Keratinocyte (primary cell): ENCODE measurements around the gene EPHA1. TPM values are rescaled to one million over a fixed set of nuclear protein-coding genes. Genes with fewer than 3 reads are reported as not detected.

ENCODE experiments used
- DNase-seq: peaks from one replicate; pipeline ENCODE4 v3.0.0-alpha.2; 2011; ENCODE audit warnings: low read depth, missing footprints, low spot score
- FAIRE-seq: peaks from 2 replicates; lab custom pipeline; 2011; peaks lifted over from hg19 to GRCh38; lab: Jason Lieb, UNC
- H2AFZ ChIP-seq: 2 replicates; pipeline ENCODE4 v1.6.0; 2012; ENCODE audit warnings: low read length, control low read depth, inconsistent platforms; ENCODE audit not compliant: control insufficient read depth
- H3K27ac ChIP-seq: 2 replicates; pipeline ENCODE4 v1.5.1; 2011; ENCODE audit warnings: low read length; ENCODE audit not compliant: control insufficient read depth, insufficient read depth
- H3K27me3 ChIP-seq: 3 replicates; pipeline ENCODE4 v1.6.0; 2011; ENCODE audit warnings: low read length; ENCODE audit not compliant: control insufficient read depth, insufficient read depth; ENCODE audit errors: extremely low read depth
- H3K36me3 ChIP-seq, 2 experiments: 2 replicates in 1 of 2; 3 replicates in 1 of 2; pipeline ENCODE4 v1.5.1; 2011; ENCODE audit warnings: low read length in 2 of 2, mild to moderate bottlenecking in 1 of 2; ENCODE audit not compliant: control insufficient read depth in 2 of 2, insufficient read depth in 2 of 2; ENCODE audit errors: extremely low read depth in 1 of 2
- H3K4me1 ChIP-seq: 3 replicates; pipeline ENCODE4 v1.5.1; 2011; ENCODE audit warnings: low read length; ENCODE audit not compliant: control insufficient read depth, insufficient read depth; ENCODE audit errors: extremely low read depth
- H3K4me2 ChIP-seq: 3 replicates; pipeline ENCODE4 v1.6.0; 2011; ENCODE audit warnings: low read depth, low read length; ENCODE audit not compliant: control insufficient read depth, insufficient read depth; ENCODE audit errors: extremely low read depth
- H3K4me3 ChIP-seq, 3 experiments: fragments of 200-600 bp in 1 of 3; sonication (generic) in 1 of 3; 2 replicates in 2 of 3; 3 replicates in 1 of 3; pipeline ENCODE4 v1.5.1; 2011 to 2016; ENCODE audit warnings: low read length in 3 of 3, mild to moderate bottlenecking in 3 of 3, control low read depth in 2 of 3, inconsistent platforms in 1 of 3, low read depth in 1 of 3, mixed read lengths in 1 of 3, mixed run types in 1 of 3, moderate library complexity in 1 of 3; ENCODE audit not compliant: control insufficient read depth in 2 of 3, insufficient read depth in 2 of 3; ENCODE audit errors: extremely low read depth in 1 of 3
- H3K79me2 ChIP-seq: 2 replicates; pipeline ENCODE4 v1.6.0; 2012; ENCODE audit warnings: low read length; ENCODE audit not compliant: control insufficient read depth, insufficient read depth
- H3K9ac ChIP-seq: 3 replicates; pipeline ENCODE4 v1.6.0; 2011; ENCODE audit warnings: low read length; ENCODE audit not compliant: control insufficient read depth, insufficient read depth; ENCODE audit errors: extremely low read depth
- H3K9me1 ChIP-seq: 3 replicates; pipeline ENCODE4 v1.6.0; 2011; ENCODE audit warnings: low read length; ENCODE audit not compliant: control insufficient read depth, insufficient read depth; ENCODE audit errors: extremely low read depth
- H3K9me3 ChIP-seq: 2 replicates; pipeline ENCODE4 v1.5.1; 2012; ENCODE audit warnings: low read depth, low read length; ENCODE audit not compliant: control insufficient read depth
- H4K20me1 ChIP-seq: 3 replicates; pipeline ENCODE4 v1.6.0; 2011; ENCODE audit warnings: low read length; ENCODE audit not compliant: control insufficient read depth, insufficient read depth; ENCODE audit errors: extremely low read depth
- CTCF ChIP-seq, 3 experiments: IDR thresholded peaks in 1 of 3; conservative IDR thresholded peaks in 1 of 3; optimal IDR thresholded peaks in 1 of 3; 2 replicates in 2 of 3; 3 replicates in 1 of 3; pipeline versions ENCODE3 to v1.5.1; 2011; ENCODE audit warnings: low read length in 3 of 3, mild to moderate bottlenecking in 3 of 3, moderate library complexity in 2 of 3, control low read depth in 1 of 3, inconsistent platforms in 1 of 3; ENCODE audit not compliant: insufficient read depth in 2 of 3; ENCODE audit errors: extremely low read depth in 1 of 3
- EZH2 ChIP-seq: IDR thresholded peaks from one replicate; pipeline ENCODE4 v1.6.1; 2012; ENCODE audit warnings: inconsistent platforms, mild to moderate bottlenecking, low read length, moderate library complexity
- dilution Hi-C: fragments of 300-500 bp; cut with MboI; formaldehyde crosslinking; loops from one replicate; pipeline ENCODE4 v1.7.0; 2020; ENCODE audit warnings: low sequenced_read_pairs; ENCODE audit not compliant: extremely low pct_ligation_motif_present
- polyA plus RNA-seq, 5 experiments: library from polyadenylated mRNA; depleted of rRNA in 3 of 5; stranded (reverse) in 3 of 5; stranded (forward) in 1 of 5; unstranded in 1 of 5; fragments of >200 nt; gene quantifications; 1 replicate in 1 of 5; 2 replicates in 3 of 5; 3 replicates in 1 of 5; pipeline versions ENCODE4 v1.2.1 to v1.2.3, GENCODE V29; 2011 to 2012; ENCODE audit warnings: missing spikeins in 2 of 5, low read depth in 1 of 5, low replicate concordance in 1 of 5
- small RNA-seq, 3 experiments: library from RNA; depleted of rRNA; stranded (forward); fragments of <200 nt; gene quantifications; one replicate each; pipeline ENCODE3, GENCODE V24; 2012; ENCODE audit warnings: low read depth in 3 of 3, low replicate concordance in 1 of 3; ENCODE audit not compliant: insufficient read length in 3 of 3

The EPHA1 gene
- polyA plus RNA-seq, 1 donor (not counting 4 experiments of a cell fraction or from before 2014, with no cell fraction given) = 31.9 TPM

- H3K9ac ChIP-seq = no peak overlapping the region
- H4K20me1 ChIP-seq = no peaks in the 10 kb centered on the region
- H2AFZ ChIP-seq = no peak overlapping the region
- H3K9me1 ChIP-seq = no peaks in the 10 kb centered on the region
- no peaks in the 10 kb centered on the region for H3K36me3 ChIP-seq
- TF ChIP-seq CTCF (optimal IDR thresholded peaks at IDR 0.05 in 1 of 3, IDR thresholded peaks at IDR 0.05 in 1 of 3, conservative IDR thresholded peaks at IDR 0.05 in 1 of 3; ENCODE audit: extremely low read depth in 1 of 3, insufficient read depth in 2 of 3, low read length in 3 of 3) (no peak), EZH2 (no peak)
- no peak for DNase-seq
- H3K4me2 ChIP-seq = no peak overlapping the region
- H3K4me3 ChIP-seq = no peak overlapping the region
- no peaks in the 10 kb centered on the region for H3K4me1 ChIP-seq
- no peak for FAIRE-seq
- H3K9me3 ChIP-seq = no peaks in the 10 kb centered on the region
- no peak overlapping the region for H3K27ac ChIP-seq
- dilution Hi-C loops = no loop called here
- no peaks in the 10 kb centered on the region for H3K79me2 ChIP-seq
- peaks cover 11% of the 10 kb centered on the region for H3K27me3 ChIP-seq
Measured at GRCh38 chr7:143341842-143342241, 66.8 kb downstream of the EPHA1 start.

Small RNAs within 50 kb of the gene (small RNA-seq; reads per million reads assigned to genes)
- gene MIR6892 = 0 to 1.8 (median 1.7) reads per million in 3 experiments

Other genes with a start within 250 kb of the EPHA1 start
- gene TAS2R39, start 225.4 kb downstream of the EPHA1 start, polyA plus RNA-seq = not detected in 3 replicates
- not detected in 3 replicates for gene TAS2R40, start 186.8 kb downstream of the EPHA1 start, polyA plus RNA-seq
- gene GSTK1, start 145.4 kb downstream of the EPHA1 start, polyA plus RNA-seq = 133 to 171 TPM (median 157 TPM) in 3 replicates
- gene TMEM139, start 123.9 kb downstream of the EPHA1 start, polyA plus RNA-seq = 20.9 to 25.1 TPM (median 22.3 TPM) in 3 replicates
- 9.1 to 21.9 TPM (median 12.8 TPM) in 3 replicates for gene CASP2, start 120.5 kb downstream of the EPHA1 start, polyA plus RNA-seq
- 0.03 to 0.05 TPM in 2 of 3 replicates, not detected in the other for gene CLCN1, start 92.7 kb downstream of the EPHA1 start, polyA plus RNA-seq
- 0.12 to 0.24 TPM (median 0.21 TPM) in 3 replicates for gene FAM131B, start 46.1 kb downstream of the EPHA1 start, polyA plus RNA-seq
- 17.6 to 77.8 TPM (median 22.5 TPM) in 3 replicates for gene ZYX, start 27.5 kb downstream of the EPHA1 start, polyA plus RNA-seq
- 0.08 to 0.20 TPM (median 0.17 TPM) in 3 replicates for gene TAS2R60, start 34.6 kb upstream of the EPHA1 start, polyA plus RNA-seq
- not detected in 3 replicates for gene TAS2R41, start 69.0 kb upstream of the EPHA1 start, polyA plus RNA-seq
- 0.61 to 1.4 TPM (median 0.97 TPM) in 3 replicates for gene CTAGE15, start 162.9 kb upstream of the EPHA1 start, polyA plus RNA-seq
- gene TCAF2, start 212.1 kb upstream of the EPHA1 start, polyA plus RNA-seq = 0.61 to 1.6 TPM (median 1.2 TPM) in 3 replicates